K562 (cell line): ENCODE results near the gene MAP3K12. TPM values are rescaled to one million over a fixed set of nuclear protein-coding genes. Genes with fewer than 3 reads are reported as not detected.

Experiments
- ASH1L ChIP-seq: fragments of 450-650 bp; IDR thresholded peaks from 2 replicates; pipeline ENCODE4 v1.6.1; 2018; ENCODE audit warnings: borderline replicate concordance, mild to moderate bottlenecking, low read depth; ENCODE audit not compliant: partially characterized antibody
- BACH1 ChIP-seq: fragments of 200-800 bp; sonication (Bioruptor generic); IDR thresholded peaks from 2 replicates; pipeline ENCODE4 v1.6.1; 2016; ENCODE audit warnings: missing genetic modification characterization, missing compliant biosample characterization
- CXXC5 ChIP-seq: fragments of 250-450 bp; sonication (Bioruptor Pico); IDR thresholded peaks from 2 replicates; pipeline ENCODE4 v1.8.0; 2022; ENCODE audit warnings: inconsistent platforms, mild to moderate bottlenecking, moderate library complexity
- GABPA ChIP-seq: fragments of 200-800 bp; sonication (Bioruptor generic); conservative IDR thresholded peaks from 2 replicates; pipeline ENCODE4 v1.6.1; 2016; ENCODE audit warnings: low read depth, missing genetic modification characterization, missing compliant biosample characterization
- ID3 ChIP-seq, 2 experiments: fragments of 250-450 bp in 1 of 2; fragments of 450-650 bp in 1 of 2; sonication (Bioruptor Pico) in 1 of 2; IDR thresholded peaks; 2 replicates each; pipeline versions ENCODE4 v1.6.1 to v1.8.0; 2016 to 2021; ENCODE audit warnings: mild to moderate bottlenecking in 2 of 2, moderate library complexity in 2 of 2, missing compliant biosample characterization in 1 of 2, missing genetic modification characterization in 1 of 2
- IRF9 ChIP-seq: fragments of 450-650 bp; IDR thresholded peaks from 2 replicates; pipeline ENCODE4 v1.6.1; 2016; ENCODE audit warnings: missing biosample characterization, missing genetic modification characterization
- PBX2 ChIP-seq, 2 experiments: IDR thresholded peaks in 1 of 2; conservative IDR thresholded peaks in 1 of 2; 2 replicates each; pipeline ENCODE4 v1.6.1; 2016; ENCODE audit warnings: low read depth in 2 of 2, mild to moderate bottlenecking in 1 of 2, missing compliant biosample characterization in 1 of 2, missing genetic modification characterization in 1 of 2, moderate library complexity in 1 of 2
- RAD51 ChIP-seq: fragments of 450-650 bp; IDR thresholded peaks from 2 replicates; pipeline ENCODE4 v1.7.1; 2016; ENCODE audit warnings: low read depth, mild to moderate bottlenecking, borderline replicate concordance
- ZNF76 ChIP-seq: fragments of 250-450 bp; sonication (Bioruptor Pico); IDR thresholded peaks from 2 replicates; pipeline ENCODE4 v1.4.0; 2020; ENCODE audit warnings: mild to moderate bottlenecking, moderate library complexity, borderline replicate concordance
- polyA plus RNA-seq, 8 experiments: library from polyadenylated mRNA; depleted of rRNA in 4 of 8; stranded (reverse) in 5 of 8; unstranded in 3 of 8; fragments of >200 nt; fragmentation: Nextera tagmentation in 2 of 8; fragmentation: Illumina TruSeq in 1 of 8; extraction: Ambion mirVana in 2 of 8; extraction: Trizol in 1 of 8; gene quantifications; 2 replicates each; pipeline versions ENCODE4 v1.2.1 to v1.2.3, GENCODE V29; 2011 to 2014; ENCODE audit warnings: inconsistent platforms in 1 of 8, missing spikeins in 1 of 8
- total RNA-seq, 7 experiments: library from RNA; depleted of rRNA in 6 of 7; stranded (reverse); fragments of >200 nt in 6 of 7; fragmentation: Illumina TruSeq in 2 of 7; extraction: Trizol in 2 of 7; gene quantifications; 2 replicates each; pipeline versions ENCODE4 v1.2.1 to v1.2.3, GENCODE V29; 2011 to 2021; ENCODE audit warnings: low replicate concordance in 1 of 7

Gene MAP3K12
- total and polyA plus RNA-seq, 9 of the 15 experiments (the other 6 are each of a cell fraction or from before 2014, with no cell fraction given), result 0.10 to 2.4 (median 1.6) TPM

GRCh38 chr12:53441040-53441833 is 58.0 kb downstream of the MAP3K12 start, which contains the start of gene PRR13 (continued):
- TF ChIP-seq IRF9, result no peak; the same call in 1 of the 2 replicates
- TF ChIP-seq BACH1 (tag), result peak; percentile 25; the same call in 1 of the 2 replicates
- 0 out of 2 replicates have a peak, but pooled peaks have one; percentile 28 for TF ChIP-seq RAD51
- peak; percentile 78 for TF ChIP-seq GABPA (tag)
- no peak for TF ChIP-seq ZNF76 (CRISPR knock-in tag)
- peak; percentile 61 for TF ChIP-seq CXXC5 (CRISPR knock-in tag)
- no peak for TF ChIP-seq ID3 (CRISPR knock-in tag; IDR thresholded peaks at IDR 0.05)
- peak; percentile 56 for TF ChIP-seq ID3 (tag; IDR thresholded peaks at IDR 0.05)
- peak; percentile 51 for TF ChIP-seq PBX2 (CRISPR knock-in tag; IDR thresholded peaks at IDR 0.05; ENCODE audit: low read depth)
- TF ChIP-seq PBX2 (tag; conservative IDR thresholded peaks at IDR 0.05; ENCODE audit: low read depth), result peak; percentile 96
- TF ChIP-seq ASH1L, result peak; percentile 84
